Erythroblast (primary cell): ENCODE data around the gene ACTG2.

ENCODE experiments used
- DNase-seq, 2 experiments: peaks; one replicate each; lab custom pipeline; 2025; lab: John Stamatoyannopoulos, UW
- GATA1 ChIP-seq: IDR thresholded peaks from 2 replicates; pipeline ENCODE4 v1.6.1; 2011; ENCODE audit warnings: low read depth, mild to moderate bottlenecking, control low read depth, low read length, moderate library complexity
- POLR2A ChIP-seq: IDR thresholded peaks from 2 replicates; pipeline ENCODE4 v1.6.1; 2011; ENCODE audit warnings: mild to moderate bottlenecking, low read length

ACTG2 gene

DNA sequence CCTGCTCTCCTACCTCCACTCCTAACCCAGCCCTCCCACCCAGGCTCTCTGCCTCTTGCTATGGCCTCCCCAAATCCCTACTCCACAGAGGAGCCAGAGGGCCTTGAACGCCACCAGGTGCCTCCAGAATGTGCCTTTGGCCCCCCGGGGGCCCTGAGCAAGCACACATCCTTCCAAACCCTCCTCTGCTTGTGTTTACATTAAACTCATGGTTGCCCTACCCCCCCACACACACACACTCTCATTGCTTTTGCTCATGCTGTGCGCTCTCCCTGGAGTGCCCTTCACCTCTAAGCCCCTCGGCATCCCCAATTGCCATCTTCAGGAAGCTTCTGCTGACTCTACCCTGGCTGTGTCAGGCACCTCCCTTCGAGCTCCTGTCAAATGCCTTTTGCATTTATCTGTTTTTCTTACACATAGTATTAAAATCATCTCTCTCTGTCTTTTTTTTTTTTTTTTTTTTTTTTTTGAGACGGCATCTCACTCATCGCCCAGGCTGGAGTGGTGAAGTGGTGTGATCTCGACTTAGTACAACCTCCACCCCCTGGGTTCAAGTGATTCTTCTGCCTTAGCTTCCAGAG, 75.6 kb downstream of the ACTG2 start:
- TF ChIP-seq GATA1 (no peak), POLR2A (no peak)
- DNase-seq, result no peak

DNA sequence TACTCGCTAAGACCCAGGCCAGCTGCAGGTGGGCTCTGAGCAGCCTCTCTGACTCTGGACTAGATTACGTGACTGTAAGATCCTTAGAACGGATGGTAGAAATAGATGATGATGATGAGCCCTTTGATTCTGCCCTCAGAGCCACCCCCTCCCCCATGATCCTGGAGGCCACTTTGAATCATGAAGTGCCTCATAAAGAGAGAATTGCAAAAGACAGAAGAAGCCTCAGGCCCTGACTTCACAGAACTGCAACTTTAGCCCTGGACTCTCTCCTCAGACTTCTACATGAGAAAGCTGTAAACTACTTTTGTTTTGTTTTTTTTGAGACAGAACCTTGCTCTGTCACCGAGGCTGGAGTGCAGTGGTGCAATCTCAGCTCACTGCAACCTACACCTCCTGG, 76.5 kb downstream of the ACTG2 start:
- TF ChIP-seq POLR2A (no peak), GATA1 (no peak)
- no peak for DNase-seq
